H9 (cell line): ENCODE measurements around the gene F13A1. TPM values are rescaled to one million over a fixed set of nuclear protein-coding genes. Genes with fewer than 3 reads are reported as not detected.

Experiments
- DNase-seq: peaks from one replicate; pipeline ENCODE4 v3.0.0-alpha.2; 2017
- H2AFZ ChIP-seq: one replicate; pipeline ENCODE4 v1.6.1; 2013; ENCODE audit warnings: mild to moderate bottlenecking, low read length, control low read depth, moderate library complexity
- H2AK5ac ChIP-seq: 2 replicates; pipeline ENCODE4 v1.6.1; 2013; ENCODE audit warnings: low read length, control low read depth, mixed read lengths; ENCODE audit not compliant: insufficient read length
- H2BK120ac ChIP-seq: one replicate; pipeline ENCODE4 v1.6.1; 2013; ENCODE audit warnings: low read depth, mild to moderate bottlenecking, low read length, control low read depth, inconsistent platforms; ENCODE audit not compliant: poor library complexity, severe bottlenecking
- H2BK12ac ChIP-seq: 2 replicates; pipeline ENCODE4 v1.6.1; 2013; ENCODE audit warnings: low read length, control low read depth, mixed read lengths, low read depth; ENCODE audit not compliant: insufficient read length
- H2BK15ac ChIP-seq: 2 replicates; pipeline ENCODE4 v1.6.1; 2013; ENCODE audit warnings: low read depth, low read length, control low read depth
- H2BK20ac ChIP-seq: one replicate; pipeline ENCODE4 v1.6.1; 2013; ENCODE audit warnings: low read depth, mild to moderate bottlenecking, low read length, control low read depth, inconsistent platforms; ENCODE audit not compliant: poor library complexity, severe bottlenecking
- H2BK5ac ChIP-seq: 2 replicates; pipeline ENCODE4 v1.6.1; 2013; ENCODE audit warnings: low read length, control low read depth, mixed read lengths; ENCODE audit not compliant: insufficient read length
- H3K14ac ChIP-seq: 2 replicates; pipeline ENCODE4 v1.6.1; 2013; ENCODE audit warnings: low read length, control low read depth; ENCODE audit not compliant: insufficient read depth
- H3K18ac ChIP-seq: 2 replicates; pipeline ENCODE4 v1.6.1; 2013; ENCODE audit warnings: low read depth, mild to moderate bottlenecking, mixed read lengths, low read length, control low read depth; ENCODE audit not compliant: insufficient read length
- H3K23ac ChIP-seq: 2 replicates; pipeline ENCODE4 v1.6.1; 2013; ENCODE audit warnings: low read length, control low read depth, mixed read lengths, low read depth; ENCODE audit not compliant: insufficient read length
- H3K23me2 ChIP-seq: 2 replicates; pipeline ENCODE4 v1.6.1; 2013; ENCODE audit warnings: low read depth, mild to moderate bottlenecking, mixed read lengths, low read length, control low read depth; ENCODE audit not compliant: insufficient read length, poor library complexity, severe bottlenecking
- H3K27ac ChIP-seq: 2 replicates; pipeline ENCODE4 v1.5.1; 2013; ENCODE audit warnings: low read length, control low read depth, mixed read lengths, low read depth; ENCODE audit not compliant: insufficient read length
- H3K27me3 ChIP-seq: 2 replicates; pipeline ENCODE4 v1.6.1; 2013; ENCODE audit warnings: low read length, control low read depth, inconsistent platforms; ENCODE audit not compliant: insufficient read depth
- H3K4ac ChIP-seq: 2 replicates; pipeline ENCODE4 v1.6.1; 2013; ENCODE audit warnings: low read depth, mild to moderate bottlenecking, control low read depth, inconsistent platforms, low read length, moderate library complexity
- H3K4me1 ChIP-seq: 2 replicates; pipeline ENCODE4 v1.6.1; 2013; ENCODE audit warnings: low read length, control low read depth, inconsistent platforms; ENCODE audit not compliant: insufficient read depth
- H3K4me2 ChIP-seq: 2 replicates; pipeline ENCODE4 v1.6.1; 2013; ENCODE audit warnings: low read length, control low read depth, mixed read lengths; ENCODE audit not compliant: insufficient read length, insufficient read depth
- H3K56ac ChIP-seq: 2 replicates; pipeline ENCODE4 v1.6.1; 2013; ENCODE audit warnings: low read depth, mild to moderate bottlenecking, mixed read lengths, low read length, control low read depth; ENCODE audit not compliant: insufficient read length
- H3K79me1 ChIP-seq: 2 replicates; pipeline ENCODE4 v1.6.1; 2013; ENCODE audit warnings: low read depth, mild to moderate bottlenecking, moderate library complexity, low read length, control low read depth, inconsistent platforms; ENCODE audit not compliant: insufficient read depth, poor library complexity, severe bottlenecking
- H3K79me2 ChIP-seq: 2 replicates; pipeline ENCODE4 v1.6.1; 2013; ENCODE audit warnings: low read length, control low read depth, inconsistent platforms; ENCODE audit not compliant: insufficient read depth
- H3K9ac ChIP-seq: 2 replicates; pipeline ENCODE4 v1.6.1; 2013; ENCODE audit warnings: low read length, control low read depth, mixed read lengths; ENCODE audit not compliant: insufficient read length; ENCODE audit errors: extremely low read depth
- H3K9me3 ChIP-seq: one replicate; pipeline ENCODE4 v1.6.1; 2013; ENCODE audit warnings: low read depth, low read length, inconsistent platforms; ENCODE audit not compliant: control insufficient read depth
- H3T11ph ChIP-seq: one replicate; pipeline ENCODE4 v1.6.1; 2013; ENCODE audit warnings: mild to moderate bottlenecking, low read length, control low read depth, inconsistent platforms
- H4K20me1 ChIP-seq: one replicate; pipeline ENCODE4 v1.6.1; 2013; ENCODE audit not compliant: control insufficient read depth, insufficient read length, insufficient read depth
- H4K5ac ChIP-seq: 2 replicates; pipeline ENCODE4 v1.6.1; 2013; ENCODE audit warnings: low read depth, mild to moderate bottlenecking, mixed read lengths, low read length, control low read depth; ENCODE audit not compliant: insufficient read length
- H4K8ac ChIP-seq: replicated peaks from 2 replicates; pipeline ENCODE4 v1.6.1; 2013; ENCODE audit warnings: low read length, control low read depth, mixed read lengths, low read depth; ENCODE audit not compliant: insufficient read length
- H4K91ac ChIP-seq: 2 replicates; pipeline ENCODE4 v1.6.1; 2013; ENCODE audit warnings: low read depth, mild to moderate bottlenecking, moderate library complexity, mixed read lengths, low read length, control low read depth; ENCODE audit not compliant: insufficient read length
- H3K27ac Mint-ChIP-seq, 3 experiments: 2 replicates in 2 of 3; 3 replicates in 1 of 3; pipeline ENCODE4 v1.8.0; 2020 to 2021; ENCODE audit warnings: mixed read lengths in 3 of 3, mild to moderate bottlenecking in 1 of 3, moderate library complexity in 1 of 3
- H3K27me3 Mint-ChIP-seq: 2 replicates; pipeline ENCODE4 v1.8.0; 2021; ENCODE audit warnings: low read depth, mild to moderate bottlenecking, moderate library complexity, mixed read lengths
- H3K36me3 Mint-ChIP-seq, 3 experiments: 2 replicates in 2 of 3; 3 replicates in 1 of 3; pipeline ENCODE4 v1.8.0; 2020 to 2021; ENCODE audit warnings: low read depth in 3 of 3, mixed read lengths in 3 of 3; ENCODE audit not compliant: insufficient read depth in 1 of 3
- H3K4me1 Mint-ChIP-seq, 2 experiments: 2 replicates each; pipeline ENCODE4 v1.8.0; 2020; ENCODE audit warnings: mixed read lengths in 2 of 2
- H3K4me3 Mint-ChIP-seq, 2 experiments: 2 replicates in 1 of 2; 3 replicates in 1 of 2; pipeline ENCODE4 v1.8.0; 2020 to 2021; ENCODE audit warnings: mild to moderate bottlenecking in 2 of 2, mixed read lengths in 2 of 2, moderate library complexity in 1 of 2
- H3K9me3 Mint-ChIP-seq, 2 experiments: 2 replicates in 1 of 2; 3 replicates in 1 of 2; pipeline ENCODE4 v1.8.0; 2020; ENCODE audit warnings: mild to moderate bottlenecking in 2 of 2, mixed read lengths in 2 of 2, moderate library complexity in 1 of 2
- CTCF ChIP-seq: fragments of 200-600 bp; sonication (generic); conservative IDR thresholded peaks from 3 replicates; pipeline ENCODE4 v1.8.0; 2021; ENCODE audit warnings: antibody characterized with exemption, mild to moderate bottlenecking
- WGBS: extraction: QIAGEN DNeasy Blood & Tissue Kit; methylation state at CpG from one replicate; pipeline ENCODE4 v1.1.7; 2013; ENCODE audit warnings: missing lambda C conversion rate, low lambda C conversion rate, mixed read lengths; ENCODE audit not compliant: insufficient read length; ENCODE audit errors: extremely low coverage; 5-methylcytosine and 5-hydroxymethylcytosine counted together
- total RNA-seq: library from RNA; stranded (reverse); gene quantifications from 2 replicates; pipeline ENCODE4 v1.2.1, GENCODE V29; 2021

Gene F13A1
- total RNA-seq, 1 experiment from 2014 or later: 0.15 TPM

GRCh38 chr6:6331946-6332601 lies 11.6 kb upstream of the F13A1 start:
- H3K9ac ChIP-seq: no peak overlapping the region
- no peaks in the 10 kb centered on the region for H3K9me3 ChIP-seq
- H2BK15ac ChIP-seq: no peak overlapping the region
- TF ChIP-seq CTCF: no peak
- no peak overlapping the region for H3K14ac ChIP-seq
- H3K23ac ChIP-seq: no peak overlapping the region
- no peak overlapping the region for H2BK5ac ChIP-seq
- no peak overlapping the region for H3K4me3 Mint-ChIP-seq
- peaks cover 2% of the 10 kb centered on the region for H3K27me3 Mint-ChIP-seq
- H4K8ac ChIP-seq: no peak overlapping the region
- no peak overlapping the region for H2BK12ac ChIP-seq
- H2BK120ac ChIP-seq: no peak overlapping the region
- H3K4ac ChIP-seq: no peak overlapping the region
- H4K91ac ChIP-seq: no peak overlapping the region
- H3T11ph ChIP-seq: no peak overlapping the region
- H3K27ac ChIP-seq: no peak overlapping the region
- H3K4me2 ChIP-seq: no peak overlapping the region
- H3K4me1 Mint-ChIP-seq: no peaks in the 10 kb centered on the region
- H2AFZ ChIP-seq: no peak overlapping the region
- no peaks in the 10 kb centered on the region for H3K27me3 ChIP-seq
- no peaks in the 10 kb centered on the region for H3K79me2 ChIP-seq
- no peak overlapping the region for H2AK5ac ChIP-seq
- H4K5ac ChIP-seq: no peak overlapping the region
- no peak for DNase-seq
- no peak overlapping the region for H3K27ac Mint-ChIP-seq
- H3K23me2 ChIP-seq: no peaks in the 10 kb centered on the region
- no CpG with 5 or more reads among the region's 6 CpGs for WGBS
- H3K79me1 ChIP-seq: no peaks in the 10 kb centered on the region
- H3K36me3 Mint-ChIP-seq: no peaks in the 10 kb centered on the region
- H3K9me3 Mint-ChIP-seq: no peaks in the 10 kb centered on the region
- no peak overlapping the region for H2BK20ac ChIP-seq
- no peaks in the 10 kb centered on the region for H4K20me1 ChIP-seq
- no peak overlapping the region for H3K56ac ChIP-seq
- H3K18ac ChIP-seq: no peak overlapping the region
- H3K4me1 ChIP-seq: no peaks in the 10 kb centered on the region
